HepG2 (cell line): ENCODE measurements around the gene PHF13. TPM values are rescaled to one million over a fixed set of nuclear protein-coding genes. Genes with fewer than 3 reads are reported as not detected.
A peak's percentile ranks its signal among the peaks of the same experiment; 100 is the strongest.

Experiments used
- EP300 ChIP-seq, 3 experiments: sonication (generic) in 1 of 3; formaldehyde crosslinking in 1 of 3; IDR thresholded peaks; 2 replicates each; pipeline versions ENCODE4 v1.5.1 to v1.6.1; 2011 to 2020; ENCODE audit warnings: low read depth in 2 of 3, low read length in 2 of 3, borderline replicate concordance in 1 of 3, improper control_type of control experiment in 1 of 3, mild to moderate bottlenecking in 1 of 3, missing genetic modification reagents in 1 of 3, moderate library complexity in 1 of 3
- POLR2A ChIP-seq, 2 experiments: IDR thresholded peaks; 2 replicates each; pipeline ENCODE4 v1.6.1; 2011; ENCODE audit warnings: low read depth in 2 of 2, low read length in 2 of 2, mild to moderate bottlenecking in 1 of 2, moderate library complexity in 1 of 2; ENCODE audit not compliant: insufficient read depth in 1 of 2
- PRPF4 ChIP-seq: fragments of 200-400 bp; formaldehyde crosslinking; IDR thresholded peaks from 2 replicates; pipeline ENCODE4 v1.6.1; 2016; ENCODE audit warnings: low read length, low read depth; ENCODE audit not compliant: poor library complexity, severe bottlenecking
- SP4 ChIP-seq: sonication (generic); formaldehyde crosslinking; IDR thresholded peaks from 2 replicates; pipeline ENCODE4 v1.8.1; 2023; ENCODE audit warnings: mild to moderate bottlenecking, missing genetic modification reagents
- ZBTB1 ChIP-seq: sonication (generic); formaldehyde crosslinking; IDR thresholded peaks from 2 replicates; pipeline ENCODE4 v1.4.0; 2020; ENCODE audit warnings: missing genetic modification reagents, borderline replicate concordance
- ZMYM3 ChIP-seq: sonication (generic); formaldehyde crosslinking; IDR thresholded peaks from 2 replicates; pipeline ENCODE4 v1.5.1; 2020; ENCODE audit warnings: mild to moderate bottlenecking, missing genetic modification reagents
- ZNF124 ChIP-seq: sonication (generic); formaldehyde crosslinking; IDR thresholded peaks from 2 replicates; pipeline ENCODE4 v1.4.0; 2020; ENCODE audit warnings: missing genetic modification reagents
- ZNF235 ChIP-seq: sonication (generic); formaldehyde crosslinking; IDR thresholded peaks from 2 replicates; pipeline ENCODE4 v1.8.1; 2023; ENCODE audit warnings: mild to moderate bottlenecking, missing genetic modification reagents, borderline replicate concordance
- polyA plus RNA-seq, 8 experiments: library from polyadenylated mRNA; depleted of rRNA in 3 of 8; stranded (reverse) in 7 of 8; unstranded in 1 of 8; fragments of >200 nt; fragmentation: Illumina TruSeq in 4 of 8; extraction: Trizol in 4 of 8; gene quantifications; 2 replicates each; pipeline versions ENCODE4 v1.2.1 to v1.2.3, GENCODE V29; 2011 to 2016; ENCODE audit warnings: low read depth in 4 of 8, missing spikeins in 1 of 8, mixed read lengths in 1 of 8; ENCODE audit not compliant: insufficient read depth in 1 of 8
- total RNA-seq, 5 experiments: library from RNA; depleted of rRNA; stranded (reverse); fragments of >200 nt; fragmentation: Illumina TruSeq; extraction: Trizol; gene quantifications; 2 replicates each; pipeline ENCODE4 v1.2.3, GENCODE V29; 2016; ENCODE audit warnings: low read depth in 1 of 5
- TF ChIP-seq, protein P1 (sequence below): sonication (generic); formaldehyde crosslinking; IDR thresholded peaks from 2 replicates; pipeline ENCODE4 v1.8.1; 2023; ENCODE audit warnings: mild to moderate bottlenecking, missing genetic modification reagents
- TF ChIP-seq, protein P2 (sequence below): sonication (generic); formaldehyde crosslinking; IDR thresholded peaks from 2 replicates; pipeline ENCODE4 v1.4.0; 2020; ENCODE audit warnings: low read depth, missing genetic modification reagents
- TF ChIP-seq, protein P3 (sequence below): sonication (generic); formaldehyde crosslinking; IDR thresholded peaks from 2 replicates; pipeline ENCODE4 v1.5.1; 2020; ENCODE audit warnings: missing genetic modification reagents, mild to moderate bottlenecking, borderline replicate concordance
- TF ChIP-seq, protein P4 (sequence below): sonication (generic); formaldehyde crosslinking; IDR thresholded peaks from 2 replicates; pipeline ENCODE4 v1.9.0; 2021; ENCODE audit warnings: missing genetic modification reagents, borderline replicate concordance
- TF ChIP-seq, protein P5 (sequence below): sonication (generic); formaldehyde crosslinking; IDR thresholded peaks from 2 replicates; pipeline ENCODE4 v1.8.1; 2023; ENCODE audit warnings: mild to moderate bottlenecking, inconsistent platforms, moderate library complexity, missing genetic modification reagents, borderline replicate concordance
- TF ChIP-seq, protein P6 (sequence below): sonication (generic); formaldehyde crosslinking; IDR thresholded peaks from 2 replicates; pipeline ENCODE4 v1.4.0; 2020; ENCODE audit warnings: mild to moderate bottlenecking, missing genetic modification reagents
- TF ChIP-seq, protein P7 (sequence below): sonication (generic); formaldehyde crosslinking; IDR thresholded peaks from 2 replicates; pipeline ENCODE4 v1.9.0; 2021; ENCODE audit warnings: missing genetic modification reagents, mild to moderate bottlenecking, borderline replicate concordance

Gene PHF13
- total and polyA plus RNA-seq, 2 of the 13 experiments (the other 11 are each of a cell fraction or from before 2014, with no cell fraction given): 4.7 to 7.4 TPM

DNA sequence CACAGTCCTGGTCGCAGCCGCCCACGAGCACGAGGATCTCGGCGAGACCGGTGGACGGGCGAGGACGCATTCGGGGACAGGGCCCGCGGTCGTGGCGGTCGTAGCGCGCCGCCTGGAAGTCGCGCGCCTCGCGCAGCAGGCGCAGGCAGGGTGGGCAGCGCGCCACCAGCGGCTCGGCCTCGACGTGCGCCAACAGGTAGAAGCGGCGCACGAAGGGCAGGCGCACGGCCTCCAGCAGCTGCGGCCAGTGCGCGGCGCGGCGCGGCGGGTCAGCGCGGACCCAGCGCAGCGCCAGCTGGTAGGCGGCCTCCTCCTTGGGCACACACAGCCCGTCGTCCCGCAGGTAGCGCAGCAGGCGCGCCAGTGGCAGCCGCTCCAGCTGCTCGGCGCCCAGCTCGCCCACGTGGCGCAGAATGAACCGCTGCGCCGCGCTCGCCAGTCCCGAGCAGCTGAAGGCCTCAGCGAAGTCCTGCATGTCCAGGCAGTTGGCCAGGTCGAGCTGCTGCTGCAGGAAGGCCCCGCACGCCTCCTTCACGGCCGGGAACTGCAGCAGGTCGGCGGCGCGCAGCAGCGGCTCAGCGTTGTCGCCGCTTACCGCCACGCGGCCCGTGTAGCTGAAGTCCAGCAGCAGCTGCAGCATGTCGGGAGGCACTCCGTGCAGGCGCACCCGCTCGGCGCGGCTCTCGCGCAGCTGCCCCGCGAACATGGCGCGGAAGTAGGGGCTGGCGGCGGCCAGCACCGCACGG lies 11.4 kb upstream of the PHF13 start (continued):
- TF ChIP-seq, protein P1, sequence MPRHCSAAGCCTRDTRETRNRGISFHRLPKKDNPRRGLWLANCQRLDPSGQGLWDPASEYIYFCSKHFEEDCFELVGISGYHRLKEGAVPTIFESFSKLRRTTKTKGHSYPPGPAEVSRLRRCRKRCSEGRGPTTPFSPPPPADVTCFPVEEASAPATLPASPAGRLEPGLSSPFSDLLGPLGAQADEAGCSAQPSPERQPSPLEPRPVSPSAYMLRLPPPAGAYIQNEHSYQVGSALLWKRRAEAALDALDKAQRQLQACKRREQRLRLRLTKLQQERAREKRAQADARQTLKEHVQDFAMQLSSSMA: peak; percentile 24; the same call in 1 of the 2 replicates
- TF ChIP-seq ZNF124 (CRISPR knock-in tag) (no peak), PRPF4 (no peak), EP300 (IDR thresholded peaks at IDR 0.05; ENCODE audit: low read depth in 2 of 2, low read length in 2 of 2) (no peak; a peak in 1 of 4 replicates), EP300 (CRISPR knock-in tag; IDR thresholded peaks at IDR 0.05; ENCODE audit: borderline replicate concordance) (no peak; the same call in 1 of the 2 replicates), SP4 (CRISPR knock-in tag) (no peak), ZNF235 (CRISPR knock-in tag) (peak; percentile 88; the same call in 1 of the 2 replicates), POLR2A (IDR thresholded peaks at IDR 0.05; ENCODE audit: insufficient read depth in 1 of 2, low read depth in 2 of 2, low read length in 2 of 2) (no peak), ZMYM3 (CRISPR knock-in tag) (no peak), ZBTB1 (CRISPR knock-in tag) (no peak)
- TF ChIP-seq, protein P2, sequence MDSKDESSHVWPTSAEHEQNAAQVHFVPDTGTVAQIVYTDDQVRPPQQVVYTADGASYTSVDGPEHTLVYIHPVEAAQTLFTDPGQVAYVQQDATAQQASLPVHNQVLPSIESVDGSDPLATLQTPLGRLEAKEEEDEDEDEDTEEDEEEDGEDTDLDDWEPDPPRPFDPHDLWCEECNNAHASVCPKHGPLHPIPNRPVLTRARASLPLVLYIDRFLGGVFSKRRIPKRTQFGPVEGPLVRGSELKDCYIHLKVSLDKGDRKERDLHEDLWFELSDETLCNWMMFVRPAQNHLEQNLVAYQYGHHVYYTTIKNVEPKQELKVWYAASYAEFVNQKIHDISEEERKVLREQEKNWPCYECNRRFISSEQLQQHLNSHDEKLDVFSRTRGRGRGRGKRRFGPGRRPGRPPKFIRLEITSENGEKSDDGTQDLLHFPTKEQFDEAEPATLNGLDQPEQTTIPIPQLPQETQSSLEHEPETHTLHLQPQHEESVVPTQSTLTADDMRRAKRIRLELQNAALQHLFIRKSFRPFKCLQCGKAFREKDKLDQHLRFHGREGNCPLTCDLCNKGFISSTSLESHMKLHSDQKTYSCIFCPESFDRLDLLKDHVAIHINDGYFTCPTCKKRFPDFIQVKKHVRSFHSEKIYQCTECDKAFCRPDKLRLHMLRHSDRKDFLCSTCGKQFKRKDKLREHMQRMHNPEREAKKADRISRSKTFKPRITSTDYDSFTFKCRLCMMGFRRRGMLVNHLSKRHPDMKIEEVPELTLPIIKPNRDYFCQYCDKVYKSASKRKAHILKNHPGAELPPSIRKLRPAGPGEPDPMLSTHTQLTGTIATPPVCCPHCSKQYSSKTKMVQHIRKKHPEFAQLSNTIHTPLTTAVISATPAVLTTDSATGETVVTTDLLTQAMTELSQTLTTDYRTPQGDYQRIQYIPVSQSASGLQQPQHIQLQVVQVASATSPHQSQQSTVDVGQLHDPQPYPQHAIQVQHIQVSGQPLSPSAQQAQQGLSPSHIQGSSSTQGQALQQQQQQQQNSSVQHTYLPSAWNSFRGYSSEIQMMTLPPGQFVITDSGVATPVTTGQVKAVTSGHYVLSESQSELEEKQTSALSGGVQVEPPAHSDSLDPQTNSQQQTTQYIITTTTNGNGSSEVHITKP (CRISPR knock-in tag): no peak
- TF ChIP-seq, protein P3, sequence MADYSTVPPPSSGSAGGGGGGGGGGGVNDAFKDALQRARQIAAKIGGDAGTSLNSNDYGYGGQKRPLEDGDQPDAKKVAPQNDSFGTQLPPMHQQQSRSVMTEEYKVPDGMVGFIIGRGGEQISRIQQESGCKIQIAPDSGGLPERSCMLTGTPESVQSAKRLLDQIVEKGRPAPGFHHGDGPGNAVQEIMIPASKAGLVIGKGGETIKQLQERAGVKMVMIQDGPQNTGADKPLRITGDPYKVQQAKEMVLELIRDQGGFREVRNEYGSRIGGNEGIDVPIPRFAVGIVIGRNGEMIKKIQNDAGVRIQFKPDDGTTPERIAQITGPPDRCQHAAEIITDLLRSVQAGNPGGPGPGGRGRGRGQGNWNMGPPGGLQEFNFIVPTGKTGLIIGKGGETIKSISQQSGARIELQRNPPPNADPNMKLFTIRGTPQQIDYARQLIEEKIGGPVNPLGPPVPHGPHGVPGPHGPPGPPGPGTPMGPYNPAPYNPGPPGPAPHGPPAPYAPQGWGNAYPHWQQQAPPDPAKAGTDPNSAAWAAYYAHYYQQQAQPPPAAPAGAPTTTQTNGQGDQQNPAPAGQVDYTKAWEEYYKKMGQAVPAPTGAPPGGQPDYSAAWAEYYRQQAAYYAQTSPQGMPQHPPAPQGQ (CRISPR knock-in tag): no peak
- TF ChIP-seq, protein P4, sequence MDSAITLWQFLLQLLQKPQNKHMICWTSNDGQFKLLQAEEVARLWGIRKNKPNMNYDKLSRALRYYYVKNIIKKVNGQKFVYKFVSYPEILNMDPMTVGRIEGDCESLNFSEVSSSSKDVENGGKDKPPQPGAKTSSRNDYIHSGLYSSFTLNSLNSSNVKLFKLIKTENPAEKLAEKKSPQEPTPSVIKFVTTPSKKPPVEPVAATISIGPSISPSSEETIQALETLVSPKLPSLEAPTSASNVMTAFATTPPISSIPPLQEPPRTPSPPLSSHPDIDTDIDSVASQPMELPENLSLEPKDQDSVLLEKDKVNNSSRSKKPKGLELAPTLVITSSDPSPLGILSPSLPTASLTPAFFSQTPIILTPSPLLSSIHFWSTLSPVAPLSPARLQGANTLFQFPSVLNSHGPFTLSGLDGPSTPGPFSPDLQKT (CRISPR knock-in tag): no peak; the same call in 1 of the 2 replicates
- TF ChIP-seq, protein P5, sequence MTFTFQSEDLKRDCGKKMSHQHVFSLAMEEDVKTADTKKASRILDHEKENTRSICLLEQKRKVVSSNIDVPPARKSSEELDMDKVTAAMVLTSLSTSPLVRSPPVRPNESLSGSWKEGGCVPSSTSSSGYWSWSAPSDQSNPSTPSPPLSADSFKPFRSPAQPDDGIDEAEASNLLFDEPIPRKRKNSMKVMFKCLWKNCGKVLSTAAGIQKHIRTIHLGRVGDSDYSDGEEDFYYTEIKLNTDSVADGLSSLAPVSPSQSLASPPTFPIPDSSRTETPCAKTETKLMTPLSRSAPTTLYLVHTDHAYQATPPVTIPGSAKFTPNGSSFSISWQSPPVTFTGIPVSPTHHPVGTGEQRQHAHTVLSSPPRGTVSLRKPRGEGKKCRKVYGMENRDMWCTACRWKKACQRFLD (CRISPR knock-in tag): no peak
- TF ChIP-seq, protein P6, sequence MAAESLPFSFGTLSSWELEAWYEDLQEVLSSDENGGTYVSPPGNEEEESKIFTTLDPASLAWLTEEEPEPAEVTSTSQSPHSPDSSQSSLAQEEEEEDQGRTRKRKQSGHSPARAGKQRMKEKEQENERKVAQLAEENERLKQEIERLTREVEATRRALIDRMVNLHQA (CRISPR knock-in tag): no peak
- TF ChIP-seq, protein P7, sequence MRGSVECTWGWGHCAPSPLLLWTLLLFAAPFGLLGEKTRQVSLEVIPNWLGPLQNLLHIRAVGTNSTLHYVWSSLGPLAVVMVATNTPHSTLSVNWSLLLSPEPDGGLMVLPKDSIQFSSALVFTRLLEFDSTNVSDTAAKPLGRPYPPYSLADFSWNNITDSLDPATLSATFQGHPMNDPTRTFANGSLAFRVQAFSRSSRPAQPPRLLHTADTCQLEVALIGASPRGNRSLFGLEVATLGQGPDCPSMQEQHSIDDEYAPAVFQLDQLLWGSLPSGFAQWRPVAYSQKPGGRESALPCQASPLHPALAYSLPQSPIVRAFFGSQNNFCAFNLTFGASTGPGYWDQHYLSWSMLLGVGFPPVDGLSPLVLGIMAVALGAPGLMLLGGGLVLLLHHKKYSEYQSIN (CRISPR knock-in tag): 0 out of 2 replicates have a peak, but pooled peaks have one; percentile 23
